ENCODE data around the gene POTEB2. TPM values are rescaled to one million over a fixed set of nuclear protein-coding genes. Genes with fewer than 3 reads are reported as not detected.
"Not testable (repeated sequence)": the region's sequence is repeated elsewhere in the genome, so short reads cannot be mapped to it uniquely, and the experiment has no call there.

POTEB2 gene
- total RNA-seq (not detected in 2 replicates), polyA plus RNA-seq (not detected in 2 replicates), polyA minus RNA-seq (not detected in 2 replicates), Bru-seq, nascent RNA (not detected), BruChase-seq, experiment 1, labeled RNA remaining after a 6-hour chase (not detected), BruChase-seq, experiment 2, labeled RNA remaining after a 2-hour chase (not detected)
- polyA plus RNA-seq (2011; cell fraction: cytosol; rRNA removed): not detected in 2 replicates
- polyA plus RNA-seq (2011; cell fraction: nucleus; rRNA removed): not detected in 2 replicates
- not detected in 2 replicates for polyA plus RNA-seq (2012)
- not detected for polyA minus RNA-seq (2011; cell fraction: cytosol; rRNA and poly(A)+ RNA removed)
- polyA minus RNA-seq (2011; cell fraction: nucleus; rRNA and poly(A)+ RNA removed): not detected in 2 replicates
- long read RNA-seq: 0 reads

- H3K27ac ChIP-seq (ENCODE audit: insufficient read depth, low read depth, low read length); H2AFZ ChIP-seq (ENCODE audit: low read depth, low read length); DNase-seq (ENCODE audit: low read depth, low spot score); H3K79me2 ChIP-seq (ENCODE audit: control insufficient read depth, insufficient read depth, low read length); FAIRE-seq; H4K20me1 ChIP-seq (replicated peaks; ENCODE audit: control insufficient read depth, extremely low read depth, insufficient read depth, low read length); H3K4me2 ChIP-seq (ENCODE audit: insufficient read depth, low read length); H3K4me3 ChIP-seq (replicated peaks in 1 of 3; ENCODE audit: insufficient read depth in 1 of 3, low read depth in 1 of 3, low read length in 3 of 3); H3K9me3 ChIP-seq (replicated peaks; ENCODE audit: control insufficient read depth, insufficient read depth, low read length); CTCF ChIA-PET; dilution Hi-C loops (cut with MboI; ENCODE audit: extremely low pct_ligation_motif_present, low sequenced_read_pairs); H3K4me1 ChIP-seq (ENCODE audit: control insufficient read depth, extremely low read depth, insufficient read depth, low read length); H3K9ac ChIP-seq (replicated peaks; ENCODE audit: extremely low read depth, insufficient read depth, low read length); intact Hi-C loops (cut with micrococcal nuclease); H3K9me1 ChIP-seq (replicated peaks; ENCODE audit: control insufficient read depth, extremely low read depth, insufficient read depth, low read length); H3K36me3 ChIP-seq (ENCODE audit: control insufficient read depth in 2 of 2, extremely low read depth in 1 of 2, insufficient read depth in 2 of 2, low read length in 2 of 2); POLR2A ChIA-PET; BruUV-seq (replicated peaks); H3K27me3 ChIP-seq (ENCODE audit: control insufficient read depth in 2 of 2, insufficient read depth in 2 of 2, low read length in 2 of 2): not testable (repeated sequence)
These were observed at the start of gene POTEB2 for GRCh38 chr15:20866214-20866613. POTEB2 (minus strand) TSS chr15:20866314; CDS start chr15:20866281, 33 bp downstream.

- H4K20me1 ChIP-seq (replicated peaks; ENCODE audit: control insufficient read depth, extremely low read depth, insufficient read depth, low read length); H3K9me3 ChIP-seq (replicated peaks; ENCODE audit: control insufficient read depth, insufficient read depth, low read length); FAIRE-seq; H3K79me2 ChIP-seq (ENCODE audit: control insufficient read depth, insufficient read depth, low read length); DNase-seq (ENCODE audit: low read depth, low spot score); dilution Hi-C loops (cut with MboI; ENCODE audit: extremely low pct_ligation_motif_present, low sequenced_read_pairs); H3K27me3 ChIP-seq (ENCODE audit: control insufficient read depth in 2 of 2, insufficient read depth in 2 of 2, low read length in 2 of 2); H3K4me1 ChIP-seq (ENCODE audit: control insufficient read depth, extremely low read depth, insufficient read depth, low read length); H3K9ac ChIP-seq (replicated peaks; ENCODE audit: extremely low read depth, insufficient read depth, low read length); CTCF ChIA-PET; H3K4me3 ChIP-seq (replicated peaks in 1 of 3; ENCODE audit: insufficient read depth in 1 of 3, low read depth in 1 of 3, low read length in 3 of 3); BruUV-seq (replicated peaks); H3K4me2 ChIP-seq (ENCODE audit: insufficient read depth, low read length); H3K9me1 ChIP-seq (replicated peaks; ENCODE audit: control insufficient read depth, extremely low read depth, insufficient read depth, low read length); H3K27ac ChIP-seq (ENCODE audit: insufficient read depth, low read depth, low read length); POLR2A ChIA-PET; intact Hi-C loops (cut with micrococcal nuclease); H3K36me3 ChIP-seq (ENCODE audit: control insufficient read depth in 2 of 2, extremely low read depth in 1 of 2, insufficient read depth in 2 of 2, low read length in 2 of 2); H2AFZ ChIP-seq (ENCODE audit: low read depth, low read length): not testable (repeated sequence)
These were observed 13.8 kb upstream of the POTEB2 start for GRCh38 chr15:20879916-20880315.

- H3K27ac ChIP-seq (ENCODE audit: insufficient read depth, low read depth, low read length); DNase-seq (ENCODE audit: low read depth, low spot score); H3K9me3 ChIP-seq (replicated peaks; ENCODE audit: control insufficient read depth, insufficient read depth, low read length); H3K36me3 ChIP-seq (ENCODE audit: control insufficient read depth in 2 of 2, extremely low read depth in 1 of 2, insufficient read depth in 2 of 2, low read length in 2 of 2); intact Hi-C loops (cut with micrococcal nuclease); H3K9ac ChIP-seq (replicated peaks; ENCODE audit: extremely low read depth, insufficient read depth, low read length); H3K4me2 ChIP-seq (ENCODE audit: insufficient read depth, low read length); FAIRE-seq; H3K9me1 ChIP-seq (replicated peaks; ENCODE audit: control insufficient read depth, extremely low read depth, insufficient read depth, low read length); H4K20me1 ChIP-seq (replicated peaks; ENCODE audit: control insufficient read depth, extremely low read depth, insufficient read depth, low read length); H3K27me3 ChIP-seq (ENCODE audit: control insufficient read depth in 2 of 2, insufficient read depth in 2 of 2, low read length in 2 of 2); H3K79me2 ChIP-seq (ENCODE audit: control insufficient read depth, insufficient read depth, low read length); H3K4me3 ChIP-seq (replicated peaks in 1 of 3; ENCODE audit: insufficient read depth in 1 of 3, low read depth in 1 of 3, low read length in 3 of 3); BruUV-seq (replicated peaks); dilution Hi-C loops (cut with MboI; ENCODE audit: extremely low pct_ligation_motif_present, low sequenced_read_pairs); H2AFZ ChIP-seq (ENCODE audit: low read depth, low read length); CTCF ChIA-PET; H3K4me1 ChIP-seq (ENCODE audit: control insufficient read depth, extremely low read depth, insufficient read depth, low read length); POLR2A ChIA-PET: not testable (repeated sequence)
These were observed 12.3 kb upstream of the POTEB2 start for GRCh38 chr15:20878464-20878863.

- H3K4me1 ChIP-seq (ENCODE audit: control insufficient read depth, extremely low read depth, insufficient read depth, low read length); H3K27ac ChIP-seq (ENCODE audit: insufficient read depth, low read depth, low read length); BruUV-seq (replicated peaks); H3K27me3 ChIP-seq (ENCODE audit: control insufficient read depth in 2 of 2, insufficient read depth in 2 of 2, low read length in 2 of 2); H3K79me2 ChIP-seq (ENCODE audit: control insufficient read depth, insufficient read depth, low read length); DNase-seq (ENCODE audit: low read depth, low spot score); H3K9me1 ChIP-seq (replicated peaks; ENCODE audit: control insufficient read depth, extremely low read depth, insufficient read depth, low read length); POLR2A ChIA-PET; FAIRE-seq; H2AFZ ChIP-seq (ENCODE audit: low read depth, low read length); H4K20me1 ChIP-seq (replicated peaks; ENCODE audit: control insufficient read depth, extremely low read depth, insufficient read depth, low read length); CTCF ChIA-PET; intact Hi-C loops (cut with micrococcal nuclease); H3K9ac ChIP-seq (replicated peaks; ENCODE audit: extremely low read depth, insufficient read depth, low read length); H3K36me3 ChIP-seq (ENCODE audit: control insufficient read depth in 2 of 2, extremely low read depth in 1 of 2, insufficient read depth in 2 of 2, low read length in 2 of 2); dilution Hi-C loops (cut with MboI; ENCODE audit: extremely low pct_ligation_motif_present, low sequenced_read_pairs); H3K9me3 ChIP-seq (replicated peaks; ENCODE audit: control insufficient read depth, insufficient read depth, low read length); H3K4me3 ChIP-seq (replicated peaks in 1 of 3; ENCODE audit: insufficient read depth in 1 of 3, low read depth in 1 of 3, low read length in 3 of 3); H3K4me2 ChIP-seq (ENCODE audit: insufficient read depth, low read length): not testable (repeated sequence)
These were observed 11.7 kb upstream of the POTEB2 start for GRCh38 chr15:20877819-20878218.

Measured in endothelial cell of umbilical vein (primary cell).